RWPE1 (cell line): ENCODE measurements around the gene ANKIB1.

Experiments
- CTCF ChIA-PET: fragments of 350-600 bp; sonication (Branson Sonifier 250); formaldehyde crosslinking; extraction: SDS; loops from one replicate; lab custom pipeline; 2021; lab: Yijun Ruan, JAX
- POLR2A ChIA-PET: fragments of 400-600 bp; formaldehyde crosslinking; extraction: SDS; loops from one replicate; lab custom pipeline; 2020; ENCODE audit warnings: antibody characterized with exemption; ENCODE audit not compliant: low non-redundant PET; lab: Yijun Ruan, JAX
- DNase-seq: peaks from one replicate; pipeline ENCODE4 v3.0.0; 2012; ENCODE audit warnings: low spot score
- H3K27ac ChIP-seq: fragments of 450-650 bp; 2 replicates; pipeline ENCODE4 v1.5.1; 2017
- TF ChIP-seq, protein P1 (sequence below): fragments of 450-650 bp; conservative IDR thresholded peaks from 2 replicates; pipeline ENCODE4 v1.5.1; 2017; ENCODE audit warnings: low read depth, mild to moderate bottlenecking

The ANKIB1 gene

DNA sequence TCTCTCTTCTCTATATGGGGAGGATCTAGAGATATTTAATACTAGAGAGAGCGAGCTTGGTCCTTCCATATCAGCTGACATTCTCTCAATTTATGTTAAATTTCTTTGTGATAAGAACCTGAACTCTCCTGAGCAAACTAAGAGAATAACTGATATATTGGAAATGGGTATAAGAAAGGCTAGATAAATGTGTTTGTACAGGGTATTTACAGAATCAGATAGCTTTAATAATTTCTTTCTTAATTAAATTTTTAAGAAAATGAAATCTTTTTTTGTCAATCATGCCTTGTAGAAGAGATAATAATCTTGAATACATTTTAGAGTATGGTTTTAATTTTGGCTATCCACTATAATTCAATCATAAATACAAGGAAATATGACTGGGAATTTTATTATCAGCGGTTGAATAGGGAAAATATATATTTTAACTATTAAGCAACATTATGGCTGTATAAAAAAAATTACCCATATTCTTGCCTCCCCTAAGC is 58.7 kb downstream of the ANKIB1 start:
- ChIA-PET POLR2A (no interaction called here), CTCF (no interaction called here)
- TF ChIP-seq, protein P1, sequence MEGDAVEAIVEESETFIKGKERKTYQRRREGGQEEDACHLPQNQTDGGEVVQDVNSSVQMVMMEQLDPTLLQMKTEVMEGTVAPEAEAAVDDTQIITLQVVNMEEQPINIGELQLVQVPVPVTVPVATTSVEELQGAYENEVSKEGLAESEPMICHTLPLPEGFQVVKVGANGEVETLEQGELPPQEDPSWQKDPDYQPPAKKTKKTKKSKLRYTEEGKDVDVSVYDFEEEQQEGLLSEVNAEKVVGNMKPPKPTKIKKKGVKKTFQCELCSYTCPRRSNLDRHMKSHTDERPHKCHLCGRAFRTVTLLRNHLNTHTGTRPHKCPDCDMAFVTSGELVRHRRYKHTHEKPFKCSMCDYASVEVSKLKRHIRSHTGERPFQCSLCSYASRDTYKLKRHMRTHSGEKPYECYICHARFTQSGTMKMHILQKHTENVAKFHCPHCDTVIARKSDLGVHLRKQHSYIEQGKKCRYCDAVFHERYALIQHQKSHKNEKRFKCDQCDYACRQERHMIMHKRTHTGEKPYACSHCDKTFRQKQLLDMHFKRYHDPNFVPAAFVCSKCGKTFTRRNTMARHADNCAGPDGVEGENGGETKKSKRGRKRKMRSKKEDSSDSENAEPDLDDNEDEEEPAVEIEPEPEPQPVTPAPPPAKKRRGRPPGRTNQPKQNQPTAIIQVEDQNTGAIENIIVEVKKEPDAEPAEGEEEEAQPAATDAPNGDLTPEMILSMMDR: no peak
- H3K27ac ChIP-seq: no peak overlapping the region
- DNase-seq: no peak

DNA sequence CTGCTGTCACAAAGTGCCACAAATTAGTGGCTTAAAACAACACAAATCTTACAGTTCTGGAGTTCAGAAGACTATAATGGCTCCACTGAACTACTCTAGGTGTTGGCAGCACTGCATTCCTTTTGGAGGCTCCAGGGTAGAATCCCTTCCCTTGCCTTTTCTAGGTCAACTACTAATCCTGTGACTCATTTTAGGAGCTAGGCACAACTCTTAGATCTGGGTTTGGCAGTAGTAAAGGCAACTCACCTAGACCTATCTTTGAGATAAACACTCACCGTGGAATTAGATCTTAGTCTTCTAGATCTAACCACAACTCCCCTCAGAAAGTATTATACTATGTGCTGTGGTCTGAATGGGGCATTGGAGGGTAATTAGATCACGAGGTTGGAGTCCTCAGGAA is 60.4 kb downstream of the ANKIB1 start:
- H3K27ac ChIP-seq: no peak overlapping the region
- ChIA-PET CTCF (interaction anchor here (0.6 kb wide), 1 partner anchor 253 kb away, joined by 5 read pairs; no protein-coding TSS in a partner anchor), POLR2A (no interaction called here)
- peak; percentile 8 for DNase-seq
- TF ChIP-seq, protein P1: no peak

DNA sequence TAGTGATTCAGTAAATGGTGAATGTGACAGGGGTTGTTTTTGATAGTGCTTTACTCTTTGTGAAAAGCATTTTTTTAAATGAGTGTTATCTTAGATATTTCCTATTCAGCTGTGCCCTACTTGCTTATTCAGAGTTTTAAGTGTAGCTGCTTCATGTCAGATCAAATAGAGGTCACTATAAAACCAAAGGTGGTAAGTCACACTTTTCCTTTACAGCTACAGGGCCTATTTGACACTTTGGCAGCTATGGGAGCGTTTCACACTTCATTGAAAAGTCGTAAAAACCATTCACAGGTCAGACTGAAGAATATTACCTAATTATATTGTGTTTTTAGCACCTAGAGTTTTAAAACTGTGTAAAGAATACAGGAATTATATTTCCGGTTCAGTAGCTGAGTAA is 67.3 kb downstream of the ANKIB1 start:
- no peak overlapping the region for H3K27ac ChIP-seq
- CTCF ChIA-PET: no interaction called here
- POLR2A ChIA-PET: no interaction called here
- DNase-seq: no peak
- TF ChIP-seq, protein P1: no peak

DNA sequence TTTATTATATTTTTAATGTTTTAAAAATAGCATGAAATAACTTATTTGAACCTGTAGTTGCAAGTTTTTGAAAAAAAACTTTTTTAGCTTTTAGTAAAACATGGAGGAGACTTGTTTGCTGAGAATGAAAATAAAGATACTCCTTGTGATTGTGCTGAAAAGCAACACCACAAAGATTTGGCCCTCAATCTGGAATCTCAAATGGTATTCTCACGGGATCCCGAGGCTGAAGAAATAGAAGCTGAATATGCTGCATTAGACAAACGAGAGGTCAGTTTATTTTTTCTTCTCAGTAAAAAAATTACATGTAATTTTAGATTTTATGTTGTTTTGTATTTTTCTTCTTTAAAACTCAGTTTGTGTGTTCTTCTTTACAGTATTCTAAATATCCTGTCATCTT is 73.5 kb downstream of the ANKIB1 start:
- H3K27ac ChIP-seq: no peak overlapping the region
- no peak for DNase-seq
- TF ChIP-seq, protein P1: no peak
- POLR2A ChIA-PET: no interaction called here
- CTCF ChIA-PET: interaction anchor here (0.7 kb wide), 1 partner anchor 16 kb away, joined by 4 read pairs; no protein-coding TSS in a partner anchor

DNA sequence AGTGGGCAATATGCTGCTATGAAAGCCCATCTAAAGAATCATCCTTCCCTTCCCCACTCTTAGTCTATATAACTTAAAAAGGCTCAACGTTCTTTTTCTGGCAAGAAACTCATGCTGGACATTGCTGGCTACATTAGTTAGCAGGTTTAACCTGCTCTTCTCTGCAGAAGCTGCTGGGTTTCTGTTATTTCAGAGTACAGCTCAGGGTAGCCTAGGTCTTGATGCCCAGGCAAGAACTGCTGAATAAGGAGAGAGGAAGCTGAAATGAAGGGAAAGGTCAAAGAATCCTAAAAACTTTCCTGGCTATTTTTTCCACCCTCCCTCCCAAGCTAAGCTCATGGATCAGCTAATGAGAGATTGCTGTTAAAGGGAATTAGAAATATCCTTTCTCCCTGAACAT is 79.4 kb downstream of the ANKIB1 start:
- CTCF ChIA-PET: interaction anchor here (0.9 kb wide), 1 partner anchor 56 kb away, joined by 4 read pairs; no protein-coding TSS in a partner anchor
- H3K27ac ChIP-seq: no peak overlapping the region

DNA sequence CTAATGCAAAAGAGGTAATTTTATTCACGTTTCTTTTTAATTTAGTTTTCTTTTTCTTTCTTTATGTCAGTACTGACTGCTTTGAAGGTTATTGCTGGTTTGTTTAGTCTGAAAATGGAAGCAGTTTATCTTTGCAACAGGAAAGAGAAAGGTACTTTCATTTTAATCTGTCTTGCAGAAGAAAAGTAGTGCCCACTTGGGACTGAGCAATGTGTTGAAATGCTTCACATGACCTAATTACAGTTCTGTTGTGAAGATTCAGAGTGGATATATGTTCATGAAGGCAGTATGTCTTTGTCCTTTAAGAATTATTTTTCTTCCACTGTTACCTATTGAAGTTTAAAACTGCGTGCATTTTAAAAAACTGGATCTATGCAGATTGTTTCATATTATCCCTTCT is 80.1 kb downstream of the ANKIB1 start:
- TF ChIP-seq, protein P1: no peak
- POLR2A ChIA-PET: no interaction called here
- CTCF ChIA-PET: interaction anchor here (0.6 to 0.7 kb wide), 3 partner anchors 7 to 166 kb away, joined by 3 read pairs; no protein-coding TSS in a partner anchor
- H3K27ac ChIP-seq: no peak overlapping the region
- no peak for DNase-seq

More for the DNA sequence above, 79.4 kb downstream of the ANKIB1 start:
- POLR2A ChIA-PET: no interaction called here
- no peak for DNase-seq
- TF ChIP-seq, protein P1: no peak
